ENCODE results near the gene UGT1A7.

UGT1A7 gene

GRCh38 chr2:233816771-233817170 is 135.1 kb downstream of the UGT1A7 start:
- DNase-seq (ENCODE audit: extremely low read depth in 1 of 2, low read depth in 1 of 2) = no peak

- no peak for DNase-seq (ENCODE audit: extremely low read depth in 1 of 2, low read depth in 1 of 2)
Observed at GRCh38 chr2:233817361-233817911, 135.7 kb downstream of the UGT1A7 start.

GRCh38 chr2:233817995-233818638 is 136.4 kb downstream of the UGT1A7 start:
- no peak for DNase-seq (ENCODE audit: extremely low read depth in 1 of 2, low read depth in 1 of 2)

- no peak for DNase-seq (ENCODE audit: extremely low read depth in 1 of 2, low read depth in 1 of 2)
Observed at GRCh38 chr2:233818639-233819621, 137.2 kb downstream of the UGT1A7 start.

- DNase-seq (ENCODE audit: extremely low read depth in 1 of 2, low read depth in 1 of 2) = no peak
Observed at GRCh38 chr2:233819884-233820773, 138.4 kb downstream of the UGT1A7 start.

GRCh38 chr2:233820774-233821105 is 139.0 kb downstream of the UGT1A7 start:
- no peak for DNase-seq (ENCODE audit: extremely low read depth in 1 of 2, low read depth in 1 of 2)

- no peak for DNase-seq (ENCODE audit: extremely low read depth in 1 of 2, low read depth in 1 of 2)
Observed at GRCh38 chr2:233821196-233821595, 139.5 kb downstream of the UGT1A7 start.

- DNase-seq (ENCODE audit: extremely low read depth in 1 of 2, low read depth in 1 of 2) = no peak
Observed at GRCh38 chr2:233821709-233822100, 140.0 kb downstream of the UGT1A7 start.

GRCh38 chr2:233822101-233822771 is 140.5 kb downstream of the UGT1A7 start:
- no peak for DNase-seq (ENCODE audit: extremely low read depth in 1 of 2, low read depth in 1 of 2)
